GM23338 (cell line): ENCODE measurements around the gene TPK1. TPM values are rescaled to one million over a fixed set of nuclear protein-coding genes. Genes with fewer than 3 reads are reported as not detected.

Source experiments
- ATAC-seq: fragments of 200-7000 bp; cut with Tn5 transposase; 3 replicates; pipeline ENCODE4 v1.9.1; 2020
- DNase-seq: peaks from one replicate; pipeline ENCODE4 v3.0.0-alpha.2; 2015; ENCODE audit warnings: low spot score
- H2AFZ ChIP-seq: fragments of 200-600 bp; sonication (generic); 2 replicates; pipeline ENCODE4 v1.8.0; 2016; ENCODE audit warnings: antibody characterized with exemption, mild to moderate bottlenecking, moderate library complexity
- H3F3A ChIP-seq: fragments of 200-600 bp; sonication (generic); replicated peaks from 2 replicates; pipeline ENCODE4 v1.8.0; 2017; ENCODE audit warnings: antibody characterized with exemption, mixed run types, low read depth
- H3K27ac ChIP-seq: fragments of 200-600 bp; sonication (generic); 2 replicates; pipeline ENCODE4 v1.6.1; 2016; ENCODE audit warnings: low read depth
- H3K27me3 ChIP-seq: fragments of 200-600 bp; sonication (generic); 2 replicates; pipeline ENCODE4 v1.8.0; 2016; ENCODE audit warnings: mild to moderate bottlenecking, mixed run types, moderate library complexity; ENCODE audit not compliant: insufficient read depth
- H3K36me3 ChIP-seq: fragments of 200-600 bp; sonication (generic); 2 replicates; pipeline ENCODE4 v1.8.0; 2016; ENCODE audit warnings: mild to moderate bottlenecking; ENCODE audit not compliant: insufficient read depth
- H3K4me1 ChIP-seq: fragments of 200-600 bp; sonication (generic); 2 replicates; pipeline ENCODE4 v1.8.0; 2016; ENCODE audit warnings: mild to moderate bottlenecking, moderate library complexity; ENCODE audit not compliant: insufficient read depth
- H3K4me2 ChIP-seq: fragments of 200-600 bp; sonication (generic); 2 replicates; pipeline ENCODE4 v1.7.1; 2017; ENCODE audit warnings: mixed run types
- H3K4me3 ChIP-seq: fragments of 200-600 bp; sonication (generic); 2 replicates; pipeline ENCODE4 v1.6.1; 2016; ENCODE audit warnings: mixed run types
- H3K79me2 ChIP-seq: fragments of 200-600 bp; sonication (generic); replicated peaks from 2 replicates; pipeline ENCODE4 v1.8.0; 2017; ENCODE audit warnings: mild to moderate bottlenecking; ENCODE audit not compliant: insufficient read depth
- H3K9me2 ChIP-seq: fragments of 200-600 bp; sonication (generic); 2 replicates; pipeline ENCODE4 v1.8.0; 2017; ENCODE audit not compliant: insufficient read depth
- H4K20me1 ChIP-seq: fragments of 200-600 bp; sonication (generic); replicated peaks from 2 replicates; pipeline ENCODE4 v1.8.0; 2017; ENCODE audit warnings: mild to moderate bottlenecking; ENCODE audit not compliant: insufficient read depth
- H3K27ac Mint-ChIP-seq: 2 replicates; pipeline ENCODE4 v1.8.0; 2020; ENCODE audit warnings: inconsistent platforms, mild to moderate bottlenecking, moderate library complexity, mixed read lengths
- H3K27me3 Mint-ChIP-seq: 3 replicates; pipeline ENCODE4 v1.8.0; 2022; ENCODE audit warnings: low read depth, mild to moderate bottlenecking, moderate library complexity, mixed read lengths, inconsistent platforms; ENCODE audit not compliant: insufficient read depth, poor library complexity
- H3K36me3 Mint-ChIP-seq: 3 replicates; pipeline ENCODE4 v1.8.0; 2021; ENCODE audit warnings: low read depth, mild to moderate bottlenecking, inconsistent platforms, moderate library complexity, mixed read lengths
- H3K4me1 Mint-ChIP-seq: 3 replicates; pipeline ENCODE4 v1.8.0; 2020; ENCODE audit warnings: mild to moderate bottlenecking, inconsistent platforms, mixed read lengths
- H3K4me3 Mint-ChIP-seq: 3 replicates; pipeline ENCODE4 v1.8.0; 2021; ENCODE audit warnings: moderate library complexity, mild to moderate bottlenecking, inconsistent platforms, mixed read lengths
- H3K9me3 Mint-ChIP-seq: 3 replicates; pipeline ENCODE4 v1.8.0; 2020; ENCODE audit warnings: moderate library complexity, mild to moderate bottlenecking, inconsistent platforms, mixed read lengths
- CREB1 ChIP-seq: fragments of 250-450 bp; sonication (Bioruptor Pico); IDR thresholded peaks from 2 replicates; pipeline ENCODE4 v1.5.0; 2020; ENCODE audit warnings: low read depth, mild to moderate bottlenecking, moderate library complexity
- CTCF ChIP-seq, 2 experiments: fragments of 200-600 bp in 1 of 2; sonication (generic) in 1 of 2; conservative IDR thresholded peaks; 2 replicates each; pipeline versions ENCODE4 v1.5.1 to v1.6.1; 2016 to 2017; ENCODE audit warnings: antibody characterized with exemption in 2 of 2, low read depth in 2 of 2, mild to moderate bottlenecking in 2 of 2, moderate library complexity in 1 of 2
- ETS1 ChIP-seq: IDR thresholded peaks from 2 replicates; pipeline ENCODE4 v1.6.1; 2016; ENCODE audit warnings: antibody characterized with exemption
- EZH2 ChIP-seq: fragments of 200-600 bp; sonication (generic); IDR thresholded peaks from one replicate; pipeline ENCODE4 v1.8.0; 2017; ENCODE audit warnings: antibody characterized with exemption, mild to moderate bottlenecking, low read depth; ENCODE audit not compliant: unreplicated experiment
- EZH2phosphoT487 ChIP-seq: fragments of 200-600 bp; sonication (generic); IDR thresholded peaks from one replicate; pipeline ENCODE4 v1.8.1; 2018; ENCODE audit warnings: antibody characterized with exemption; ENCODE audit not compliant: unreplicated experiment
- JUNB ChIP-seq: IDR thresholded peaks from one replicate; pipeline ENCODE4 v1.6.1; 2016; ENCODE audit warnings: antibody characterized with exemption; ENCODE audit not compliant: unreplicated experiment
- NANOG ChIP-seq: IDR thresholded peaks from 2 replicates; pipeline ENCODE4 v1.6.1; 2016; ENCODE audit warnings: antibody characterized with exemption, borderline replicate concordance
- POLR2AphosphoS5 ChIP-seq: IDR thresholded peaks from 2 replicates; pipeline ENCODE4 v1.6.1; 2016; ENCODE audit warnings: antibody characterized with exemption, low read depth
- REST ChIP-seq: IDR thresholded peaks from one replicate; pipeline ENCODE4 v1.6.1; 2018; ENCODE audit warnings: antibody characterized with exemption; ENCODE audit not compliant: unreplicated experiment
- STAT1 ChIP-seq: IDR thresholded peaks from one replicate; pipeline ENCODE4 v1.6.1; 2016; ENCODE audit warnings: antibody characterized with exemption; ENCODE audit not compliant: unreplicated experiment
- ZNF114 ChIP-seq: fragments of 250-450 bp; sonication (Bioruptor Pico); IDR thresholded peaks from 2 replicates; pipeline ENCODE4 v1.5.0; 2020; ENCODE audit warnings: mild to moderate bottlenecking, moderate library complexity
- ZNF331 ChIP-seq: fragments of 250-450 bp; sonication (Bioruptor Pico); IDR thresholded peaks from 2 replicates; pipeline ENCODE4 v1.5.0; 2020; ENCODE audit warnings: low read depth, mild to moderate bottlenecking, moderate library complexity
- ZNF462 ChIP-seq: fragments of 250-450 bp; sonication (Bioruptor Pico); IDR thresholded peaks from 2 replicates; pipeline ENCODE4 v1.5.0; 2020; ENCODE audit warnings: mild to moderate bottlenecking, moderate library complexity
- polyA plus RNA-seq: library from polyadenylated mRNA; unstranded; fragments of >200 nt; fragmentation: Nextera tagmentation; extraction: Ambion mirVana; gene quantifications from 2 replicates; pipeline ENCODE4 v1.2.1, GENCODE V29; 2016
- total RNA-seq: library from RNA; depleted of rRNA; stranded (reverse); fragments of >200 nt; shearing (Covaris generic); gene quantifications from 2 replicates; pipeline ENCODE4 v1.2.3, GENCODE V29; 2014

Gene TPK1
- total and polyA plus RNA-seq, 2 experiments from 2014 or later = 2.6 to 2.9 TPM

- H3K27ac Mint-ChIP-seq = no peak overlapping the region
- H3K4me1 ChIP-seq = peaks cover 6% of the 10 kb centered on the region; the same call in 1 of the 2 replicates
- H3K9me2 ChIP-seq = no peaks in the 10 kb centered on the region
- TF ChIP-seq EZH2 (no peak), ZNF462 (no peak), STAT1 (no peak), REST (no peak), ZNF114 (CRISPR knock-in tag) (no peak), ZNF331 (CRISPR knock-in tag) (no peak), EZH2phosphoT487 (no peak), NANOG (no peak), CREB1 (CRISPR knock-in tag) (no peak), ETS1 (no peak), POLR2AphosphoS5 (no peak), JUNB (no peak), CTCF (conservative IDR thresholded peaks at IDR 0.05; ENCODE audit: low read depth in 2 of 2) (no peak)
- H3K27me3 Mint-ChIP-seq = no peaks in the 10 kb centered on the region
- 0 out of 3 replicates have a peak, but pooled peaks cover 4% of the 10 kb centered on the region for H3K9me3 Mint-ChIP-seq
- DNase-seq = no peak
- no peak for ATAC-seq
- no peaks in the 10 kb centered on the region for H3K27me3 ChIP-seq
- H2AFZ ChIP-seq = no peak overlapping the region
- H3K36me3 Mint-ChIP-seq = peaks cover 3% of the 10 kb centered on the region; the same call in 1 of the 3 replicates
- no peak overlapping the region for H3K4me3 ChIP-seq
- H3K4me2 ChIP-seq = no peak overlapping the region
- H3F3A ChIP-seq = no peaks in the 10 kb centered on the region
- no peaks in the 10 kb centered on the region for H3K79me2 ChIP-seq
- H3K4me3 Mint-ChIP-seq = no peak overlapping the region
- peaks cover 5% of the 10 kb centered on the region for H3K4me1 Mint-ChIP-seq
- no peaks in the 10 kb centered on the region for H3K36me3 ChIP-seq
- H3K27ac ChIP-seq = no peak overlapping the region
- no peaks in the 10 kb centered on the region for H4K20me1 ChIP-seq
Observed at GRCh38 chr7:144827621-144828020, 8.2 kb downstream of the TPK1 start.
